Immature natural killer cell (primary cell): ENCODE data around the gene MX1. TPM values are rescaled to one million over a fixed set of nuclear protein-coding genes. Genes with fewer than 3 reads are reported as not detected.
"Not testable (repeated sequence)": the region's sequence is repeated elsewhere in the genome, so short reads cannot be mapped to it uniquely, and the experiment has no call there.

ENCODE experiments used
- DNase-seq, 3 donors: peaks; one replicate each; pipeline ENCODE4 v3.0.0; 2022; ENCODE audit warnings: mixed read lengths in 1 of 3
- H3K27ac Mint-ChIP-seq, 6 donors: one replicate each; pipeline ENCODE4 v1.8.0; 2020; ENCODE audit warnings: mixed read lengths in 6 of 6, mild to moderate bottlenecking in 5 of 6, inconsistent platforms in 4 of 6, moderate library complexity in 3 of 6
- H3K27me3 Mint-ChIP-seq, 3 donors: one replicate each; pipeline ENCODE4 v1.8.0; 2020 to 2021; ENCODE audit warnings: low read depth in 3 of 3, mild to moderate bottlenecking in 3 of 3, mixed read lengths in 3 of 3, moderate library complexity in 3 of 3, inconsistent platforms in 1 of 3
- H3K36me3 Mint-ChIP-seq, 3 donors: one replicate each; pipeline ENCODE4 v1.8.0; 2020; ENCODE audit warnings: mixed read lengths in 3 of 3, inconsistent platforms in 2 of 3, mild to moderate bottlenecking in 2 of 3
- H3K4me1 Mint-ChIP-seq, 2 donors: one replicate each; pipeline ENCODE4 v1.8.0; 2020; ENCODE audit warnings: inconsistent platforms in 2 of 2, mild to moderate bottlenecking in 2 of 2, mixed read lengths in 2 of 2, moderate library complexity in 1 of 2
- H3K4me3 Mint-ChIP-seq, 5 donors: one replicate each; pipeline ENCODE4 v1.8.0; 2020; ENCODE audit warnings: mild to moderate bottlenecking in 5 of 5, mixed read lengths in 5 of 5, inconsistent platforms in 3 of 5, moderate library complexity in 3 of 5
- H3K9me3 Mint-ChIP-seq, 6 donors: one replicate each; pipeline ENCODE4 v1.8.0; 2020; ENCODE audit warnings: mild to moderate bottlenecking in 6 of 6, mixed read lengths in 6 of 6, inconsistent platforms in 4 of 6, moderate library complexity in 3 of 6
- polyA plus RNA-seq, 3 donors: library from polyadenylated mRNA; unstranded; fragments of 300-500 nt; fragmentation: Illumina TruSeq; gene quantifications; one replicate each; pipeline ENCODE4 v1.2.3, GENCODE V29; 2021

MX1 gene
- polyA plus RNA-seq, 3 donors from 2014 or later: 27.5 to 58.1 (median 32.1) TPM

DNA sequence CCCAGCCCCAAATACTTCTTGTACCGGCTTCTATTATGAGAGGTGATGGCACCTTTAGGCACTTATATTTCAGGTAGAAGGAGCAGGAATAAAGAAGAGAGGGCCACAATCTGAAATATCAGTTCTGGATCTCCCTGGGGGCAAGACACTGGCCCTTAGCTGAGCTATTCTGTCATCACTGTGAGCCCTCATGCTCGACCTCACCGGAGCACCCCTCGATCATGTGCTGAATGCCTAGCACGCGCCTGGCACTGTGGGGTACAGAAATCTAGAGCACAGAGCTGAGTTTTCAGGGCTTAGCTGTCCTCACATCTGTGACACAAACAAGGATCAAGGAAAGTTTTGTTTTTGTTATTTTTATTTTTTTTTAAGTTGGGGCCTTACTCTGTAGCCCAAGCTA, 7.6 kb upstream of the MX1 start:
- H3K4me1 Mint-ChIP-seq: peaks cover 13 to 14% of the 10 kb centered on the region in 2 donors
- H3K27ac Mint-ChIP-seq: peak overlapping the region in 4 of 6 donors; percentile 28 to 75 (median 48)
- no peaks in the 10 kb centered on the region for H3K9me3 Mint-ChIP-seq
- H3K4me3 Mint-ChIP-seq: peak overlapping the region in 2 of 5 donors; percentile 33 to 36
- H3K27me3 Mint-ChIP-seq: peaks cover 0 to 4% (median 2%) of the 10 kb centered on the region in 3 donors
- H3K36me3 Mint-ChIP-seq: no peaks in the 10 kb centered on the region
- DNase-seq: no peak

DNA sequence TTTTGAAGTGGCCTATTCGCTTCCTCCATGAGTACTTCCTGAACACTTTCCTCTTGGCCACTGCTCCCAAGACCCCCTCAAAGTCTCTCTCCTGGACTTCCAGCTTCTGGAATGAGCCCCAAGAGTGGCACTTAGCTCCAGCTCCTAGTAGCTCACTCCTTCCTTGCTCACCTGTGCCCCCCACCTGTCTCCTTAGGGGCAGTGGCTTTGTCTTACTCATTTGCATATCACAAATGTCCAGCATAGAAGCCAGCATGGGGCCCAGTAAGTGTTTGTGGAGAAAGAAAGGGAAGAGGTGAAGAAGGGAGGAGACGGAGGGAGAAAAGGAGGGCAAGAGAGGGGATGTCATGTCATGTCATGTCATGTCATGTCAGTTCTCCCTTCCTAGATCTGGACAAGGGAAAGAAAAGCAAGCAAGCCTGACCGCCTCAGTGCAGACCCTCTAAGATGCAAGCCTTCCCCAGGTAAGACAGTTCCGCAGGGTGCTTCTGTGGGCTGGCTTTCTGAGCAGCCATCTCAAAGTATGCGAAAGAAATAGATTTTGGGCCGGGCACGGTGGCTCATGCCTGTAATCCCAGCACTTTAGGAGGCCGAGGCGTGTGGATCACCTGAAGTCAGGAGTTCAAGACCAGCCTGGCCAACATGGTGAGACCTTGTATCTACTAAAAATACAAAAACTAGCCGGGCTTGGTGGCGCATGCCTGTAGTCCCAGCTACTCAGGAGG, 6.9 kb upstream of the MX1 start:
- Mint-ChIP-seq H3K36me3 (no peaks in the 10 kb centered on the region), H3K27ac (peak overlapping the region in 5 of 6 donors; percentile 15 to 77 (median 30)), H3K9me3 (no peaks in the 10 kb centered on the region), H3K27me3 (peaks cover 0 to 2% (median 0%) of the 10 kb centered on the region in 3 donors), H3K4me1 (peaks cover 13 to 14% of the 10 kb centered on the region in 2 donors), H3K4me3 (peak overlapping the region; percentile 48 to 92 (median 87))
- no peak for DNase-seq

DNA sequence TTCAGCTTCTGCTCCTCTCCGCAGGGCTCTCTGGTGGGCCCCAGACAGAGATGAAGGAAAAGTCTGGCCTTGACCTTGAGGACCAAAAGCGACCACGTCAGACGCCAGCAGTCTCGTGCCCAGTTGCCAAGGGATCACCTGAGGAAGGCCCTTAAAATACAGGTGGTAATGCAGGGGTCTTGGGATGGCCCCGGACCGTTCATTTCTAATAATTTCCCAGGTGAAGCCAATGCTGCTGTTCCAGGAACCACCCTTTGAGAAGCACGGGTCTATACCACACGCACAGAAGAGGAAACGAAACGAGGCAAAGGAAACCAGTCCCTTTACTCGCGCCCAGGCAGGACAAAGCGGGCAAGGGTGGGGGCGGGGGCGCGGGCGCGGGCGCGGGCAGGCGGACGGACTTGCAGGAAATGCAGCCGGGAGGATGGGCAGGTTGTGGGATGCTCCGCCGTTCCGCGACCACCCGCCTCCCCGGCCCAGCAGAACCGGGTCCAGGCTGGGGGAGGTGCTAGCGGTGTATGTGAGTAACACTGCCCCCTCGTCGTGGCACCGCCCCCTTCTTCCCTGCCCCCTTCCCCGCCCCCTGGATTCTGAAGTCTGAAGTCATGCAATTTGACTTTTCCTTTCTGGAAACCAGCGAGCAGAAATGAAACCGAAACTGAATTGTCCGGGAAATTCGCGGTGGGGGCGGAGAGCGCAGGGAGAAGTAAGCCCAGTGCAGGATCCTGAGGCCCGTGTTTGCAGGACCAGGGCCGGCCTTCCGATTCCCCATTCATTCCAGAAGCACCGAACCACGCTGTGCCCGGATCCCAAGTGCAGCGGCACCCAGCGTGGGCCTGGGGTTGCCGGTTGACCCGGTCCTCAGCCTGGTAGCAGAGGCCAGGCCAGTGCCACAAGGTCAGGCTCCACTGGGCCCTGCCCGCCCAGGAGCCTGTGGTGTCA, 5.8 kb upstream of the MX1 start:
- no peaks in the 10 kb centered on the region for H3K36me3 Mint-ChIP-seq
- H3K4me3 Mint-ChIP-seq: peak overlapping the region; percentile 87 to 92 (median 89)
- H3K9me3 Mint-ChIP-seq: no peaks in the 10 kb centered on the region
- peak; percentile 38 to 45 (median 43) for DNase-seq
- peak overlapping the region; percentile 32 to 93 (median 82) for H3K27ac Mint-ChIP-seq
- peaks cover 0 to 2% (median 0%) of the 10 kb centered on the region in 3 donors for H3K27me3 Mint-ChIP-seq
- H3K4me1 Mint-ChIP-seq: peaks cover 14 to 17% of the 10 kb centered on the region in 2 donors

DNA sequence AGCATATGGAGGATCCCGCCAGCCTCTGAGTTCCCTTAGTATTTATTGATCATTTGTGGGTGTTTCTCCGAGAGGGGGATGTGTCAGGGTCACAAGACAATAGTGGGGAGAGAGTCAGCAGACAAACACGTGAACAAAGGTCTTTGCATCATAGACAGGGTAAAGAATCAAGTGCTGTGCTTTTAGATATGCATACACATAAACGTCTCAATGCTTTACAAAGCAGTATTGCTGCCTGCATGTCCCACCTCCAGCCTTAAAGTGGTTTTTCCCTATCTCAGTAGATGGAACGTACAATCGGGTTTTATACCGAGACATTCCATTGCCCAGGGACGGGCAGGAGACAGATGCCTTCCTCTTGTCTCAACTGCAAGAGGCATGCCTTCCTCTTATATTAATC, 5.0 kb upstream of the MX1 start:
- H3K9me3 Mint-ChIP-seq, DNase-seq, H3K36me3 Mint-ChIP-seq, H3K27me3 Mint-ChIP-seq: not testable (repeated sequence)
- H3K4me3 Mint-ChIP-seq: peak overlapping the region; percentile 87 to 92 (median 89)
- H3K27ac Mint-ChIP-seq: peak overlapping the region in 4 of 6 donors; percentile 32 to 92 (median 84)
- H3K4me1 Mint-ChIP-seq: peaks cover 21 to 23% of the 10 kb centered on the region in 2 donors

DNA sequence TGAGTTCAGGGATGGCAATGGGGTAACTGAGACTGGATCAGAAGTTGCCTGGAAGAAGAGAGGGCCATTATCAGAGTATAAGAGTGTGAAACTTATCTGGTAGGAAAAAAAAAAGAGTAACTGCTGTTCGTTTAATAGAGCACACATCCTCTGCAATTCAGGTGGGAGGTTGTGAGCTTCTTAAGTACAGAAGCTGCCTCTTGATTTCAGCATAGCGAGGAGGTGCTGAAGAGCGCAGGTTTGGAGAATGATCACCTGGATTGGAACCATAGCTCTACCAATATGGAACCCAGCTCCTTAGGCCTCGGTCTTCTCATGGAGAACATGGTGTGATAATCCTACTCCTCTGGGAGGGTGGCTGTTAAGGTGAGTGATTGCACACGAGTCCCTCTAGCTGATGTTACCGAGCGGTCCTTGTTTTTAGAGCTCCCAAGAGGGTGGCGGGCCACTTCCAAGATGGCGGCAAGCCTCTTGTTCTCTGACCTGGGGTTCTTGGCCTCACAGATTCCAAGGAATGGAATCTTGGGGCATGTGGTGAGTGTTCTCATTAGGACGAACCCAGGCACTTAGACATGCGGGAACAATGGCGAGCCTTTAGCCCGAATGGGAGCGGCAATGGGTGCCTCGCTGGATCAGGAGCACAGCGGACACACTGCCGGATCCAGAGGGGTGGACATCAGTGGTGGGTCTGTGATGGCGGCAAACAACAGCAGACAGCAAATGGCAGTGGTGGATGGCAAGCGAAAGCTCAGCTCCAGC, 3.3 kb upstream of the MX1 start:
- no peak for DNase-seq
- Mint-ChIP-seq H3K9me3 (no peaks in the 10 kb centered on the region), H3K27me3 (peaks cover 2 to 4% (median 2%) of the 10 kb centered on the region in 3 donors), H3K36me3 (no peaks in the 10 kb centered on the region), H3K27ac (no peak overlapping the region), H3K4me1 (peaks cover 29 to 34% of the 10 kb centered on the region in 2 donors), H3K4me3 (no peak overlapping the region)

DNA sequence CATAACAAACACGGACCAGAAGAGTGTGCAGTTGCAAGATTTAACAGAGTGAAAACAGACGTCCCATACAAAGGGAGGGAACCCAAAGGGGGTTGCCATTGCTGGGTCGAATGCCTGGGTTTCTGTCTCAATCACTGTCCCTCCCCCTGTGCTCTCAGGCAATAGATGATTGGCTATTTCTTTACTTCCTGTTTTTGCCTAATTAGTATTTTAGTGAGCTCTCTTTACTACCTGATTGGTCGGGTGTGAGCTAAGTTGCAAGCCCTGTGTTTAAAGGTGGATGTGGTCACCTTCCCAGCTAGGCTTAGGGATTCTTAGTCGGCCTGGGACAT, 2.8 kb upstream of the MX1 start:
- not testable (repeated sequence) for H3K27me3 Mint-ChIP-seq, DNase-seq, H3K36me3 Mint-ChIP-seq, H3K9me3 Mint-ChIP-seq
- Mint-ChIP-seq H3K27ac (peak overlapping the region in 1 of 6 donors; percentile 78), H3K4me3 (peak overlapping the region in 1 of 5 donors; percentile 34), H3K4me1 (peaks cover 29 to 38% of the 10 kb centered on the region in 2 donors)

DNA sequence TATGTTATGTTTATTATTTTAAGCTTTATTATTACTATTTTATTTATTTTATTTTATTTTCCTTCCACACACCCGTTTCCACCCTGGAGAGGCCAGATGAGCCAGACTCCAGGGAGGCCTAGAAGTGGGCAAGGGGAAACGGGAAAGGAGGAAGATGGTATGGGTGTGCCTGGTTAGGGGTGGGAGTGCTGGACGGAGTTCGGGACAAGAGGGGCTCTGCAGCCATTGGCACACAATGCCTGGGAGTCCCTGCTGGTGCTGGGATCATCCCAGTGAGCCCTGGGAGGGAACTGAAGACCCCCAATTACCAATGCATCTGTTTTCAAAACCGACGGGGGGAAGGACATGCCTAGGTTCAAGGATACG, 468 bp upstream of the MX1 start:
- peaks cover 0 to 4% (median 2%) of the 10 kb centered on the region in 3 donors for H3K27me3 Mint-ChIP-seq
- peaks cover 21 to 35% of the 10 kb centered on the region in 2 donors for H3K4me1 Mint-ChIP-seq
- H3K27ac Mint-ChIP-seq: peak overlapping the region; percentile 74 to 92 (median 87)
- DNase-seq: no peak
- no peaks in the 10 kb centered on the region for H3K9me3 Mint-ChIP-seq
- peaks cover 2 to 8% (median 7%) of the 10 kb centered on the region in 3 donors for H3K36me3 Mint-ChIP-seq
- H3K4me3 Mint-ChIP-seq: peak overlapping the region; percentile 94 to 97 (median 96)

DNA sequence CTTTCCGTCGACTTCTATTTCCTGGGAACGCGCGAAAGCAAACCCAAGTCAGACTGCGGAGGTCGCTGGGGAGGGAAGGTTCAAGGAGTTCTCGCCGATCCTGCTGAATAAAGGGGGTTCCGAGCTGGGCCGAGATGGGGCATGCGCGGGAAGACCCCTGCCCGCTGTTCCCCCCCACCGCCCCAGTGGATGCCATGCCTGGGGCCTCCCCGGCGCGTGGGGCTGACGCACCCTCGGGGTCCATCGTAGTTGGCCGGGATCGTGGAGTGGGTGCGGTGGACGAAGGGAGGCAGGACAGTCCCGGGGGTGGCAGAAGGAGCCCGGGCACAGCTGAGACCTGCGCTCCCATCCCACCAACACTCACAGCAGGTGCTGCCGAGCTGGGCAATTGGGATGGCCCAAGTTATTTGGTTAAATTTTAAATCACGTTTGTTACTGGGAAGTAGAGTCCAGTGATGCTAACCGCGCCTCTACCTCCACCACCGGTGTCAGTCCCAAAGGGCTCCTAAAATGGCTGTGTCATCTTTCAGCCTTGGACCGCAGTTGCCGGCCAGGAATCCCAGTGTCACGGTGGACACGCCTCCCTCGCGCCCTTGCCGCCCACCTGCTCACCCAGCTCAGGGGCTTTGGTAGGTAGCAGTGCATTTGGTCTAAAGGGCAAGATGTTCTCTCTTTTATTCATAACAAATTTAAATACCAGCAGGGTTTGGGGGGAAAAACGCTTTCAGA, 801 bp downstream of the MX1 start:
- no peak for DNase-seq
- Mint-ChIP-seq H3K4me3 (peak overlapping the region; percentile 94 to 97 (median 96)), H3K27ac (peak overlapping the region in 4 of 6 donors; percentile 24 to 91 (median 55)), H3K36me3 (peaks cover 4 to 16% (median 15%) of the 10 kb centered on the region in 3 donors), H3K27me3 (peaks cover 0 to 4% (median 2%) of the 10 kb centered on the region in 3 donors), H3K4me1 (peaks cover 16 to 28% of the 10 kb centered on the region in 2 donors), H3K9me3 (no peaks in the 10 kb centered on the region)

DNA sequence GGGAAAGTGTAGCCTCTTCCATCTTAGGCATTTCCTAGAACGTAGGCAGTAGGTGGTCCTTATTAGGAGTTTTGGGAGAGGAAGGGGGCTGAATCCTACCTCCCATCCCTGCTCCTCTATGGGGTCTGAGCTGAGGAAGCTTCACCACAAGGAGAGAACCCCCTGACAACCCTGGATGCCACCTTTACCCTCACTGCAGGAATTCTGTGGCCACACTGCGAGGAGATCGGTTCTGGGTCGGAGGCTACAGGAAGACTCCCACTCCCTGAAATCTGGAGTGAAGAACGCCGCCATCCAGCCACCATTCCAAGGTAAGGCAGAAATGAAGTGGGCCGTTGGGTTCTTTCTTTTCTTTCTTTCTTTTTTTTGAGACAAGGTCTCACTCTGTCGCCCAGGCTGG, 1.5 kb downstream of the MX1 start:
- peak overlapping the region; percentile 94 to 97 (median 96) for H3K4me3 Mint-ChIP-seq
- peak overlapping the region in 3 of 6 donors; percentile 6 to 30 (median 17) for H3K27ac Mint-ChIP-seq
- no peaks in the 10 kb centered on the region for H3K9me3 Mint-ChIP-seq
- DNase-seq: no peak
- H3K36me3 Mint-ChIP-seq: peaks cover 5 to 23% (median 21%) of the 10 kb centered on the region in 3 donors
- H3K27me3 Mint-ChIP-seq: peaks cover 0 to 4% (median 4%) of the 10 kb centered on the region in 3 donors
- peaks cover 16 to 28% of the 10 kb centered on the region in 2 donors for H3K4me1 Mint-ChIP-seq

DNA sequence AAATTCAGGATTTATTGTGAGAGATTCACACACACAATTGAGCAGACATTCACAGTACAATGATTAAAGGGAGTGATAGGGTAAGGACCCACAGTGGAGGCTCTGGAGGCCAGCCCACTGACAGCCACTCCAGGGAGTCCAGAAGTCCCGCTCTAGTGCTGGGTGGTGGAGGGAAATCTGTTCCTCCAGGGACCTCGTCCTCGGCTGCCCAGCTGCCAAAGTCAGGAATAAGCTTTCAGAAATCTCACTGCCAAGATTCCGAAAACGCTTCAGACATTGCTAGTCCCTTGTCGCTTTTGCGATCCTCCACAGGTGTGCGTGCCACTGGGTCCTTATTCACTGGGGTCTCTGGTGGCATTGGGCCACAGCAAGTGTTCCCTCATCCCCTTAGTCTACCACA, 2.3 kb downstream of the MX1 start:
- peaks cover 16 to 28% of the 10 kb centered on the region in 2 donors for H3K4me1 Mint-ChIP-seq
- H3K36me3 Mint-ChIP-seq: peaks cover 12 to 31% (median 28%) of the 10 kb centered on the region in 3 donors
- peaks cover 0 to 4% (median 4%) of the 10 kb centered on the region in 3 donors for H3K27me3 Mint-ChIP-seq
- H3K9me3 Mint-ChIP-seq: no peaks in the 10 kb centered on the region
- no peak for DNase-seq
- peak overlapping the region in 3 of 5 donors; percentile 51 to 94 (median 60) for H3K4me3 Mint-ChIP-seq
- H3K27ac Mint-ChIP-seq: peak overlapping the region in 2 of 6 donors; percentile 25 to 68

DNA sequence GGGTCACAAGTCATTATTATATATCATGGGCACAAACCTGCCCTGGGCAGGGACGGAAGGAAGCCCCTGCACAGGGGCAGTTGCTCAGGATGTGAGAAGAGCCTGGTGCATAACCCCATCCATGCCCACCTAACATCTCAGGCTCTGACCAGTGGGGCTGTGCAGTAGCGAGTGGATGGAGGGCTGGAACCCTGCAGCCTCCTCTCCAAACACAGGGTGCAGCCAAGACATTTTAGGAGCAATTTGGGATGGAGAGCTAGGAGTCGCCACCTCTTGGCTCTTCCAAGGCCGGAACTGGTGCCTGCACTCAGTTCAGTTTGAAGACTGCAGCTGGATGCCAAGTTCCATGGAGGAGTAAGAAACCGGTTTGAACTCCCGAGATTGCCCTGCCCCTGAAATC, 2.8 kb downstream of the MX1 start:
- Mint-ChIP-seq H3K4me1 (peaks cover 16 to 28% of the 10 kb centered on the region in 2 donors), H3K27ac (no peak overlapping the region), H3K36me3 (peaks cover 14 to 34% (median 34%) of the 10 kb centered on the region in 3 donors), H3K4me3 (peak overlapping the region in 1 of 5 donors; percentile 64), H3K27me3 (peaks cover 0 to 4% (median 4%) of the 10 kb centered on the region in 3 donors), H3K9me3 (no peaks in the 10 kb centered on the region)
- DNase-seq: no peak

DNA sequence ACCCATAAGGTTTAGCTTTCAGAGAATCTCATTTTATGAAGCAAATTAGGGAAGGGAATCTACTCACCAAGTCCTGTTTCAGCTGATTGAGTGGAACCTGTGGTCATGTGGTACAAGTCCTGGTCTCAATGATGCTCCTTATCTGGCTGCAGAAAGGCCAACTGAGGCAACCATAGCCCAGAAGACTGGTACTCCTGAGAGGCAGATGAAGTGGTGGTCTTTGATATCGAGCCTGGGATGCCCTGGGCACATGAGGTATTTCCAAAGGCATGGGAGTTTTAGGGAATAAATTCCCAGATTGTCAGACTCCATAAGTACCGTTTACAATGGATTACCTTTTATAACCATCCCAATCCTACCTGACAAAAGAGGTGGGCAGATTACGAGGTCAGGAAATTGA, 3.3 kb downstream of the MX1 start:
- peaks cover 16 to 28% of the 10 kb centered on the region in 2 donors for H3K4me1 Mint-ChIP-seq
- no peak overlapping the region for H3K4me3 Mint-ChIP-seq
- DNase-seq: no peak
- peaks cover 16 to 38% (median 37%) of the 10 kb centered on the region in 3 donors for H3K36me3 Mint-ChIP-seq
- no peaks in the 10 kb centered on the region for H3K9me3 Mint-ChIP-seq
- peaks cover 0 to 4% (median 4%) of the 10 kb centered on the region in 3 donors for H3K27me3 Mint-ChIP-seq
- no peak overlapping the region for H3K27ac Mint-ChIP-seq
